WTC11 (cell line): ENCODE results near the gene ZMYM5. TPM values are rescaled to one million over a fixed set of nuclear protein-coding genes. Genes with fewer than 3 reads are reported as not detected.

Source experiments
- ATAC-seq: fragments of 200-7000 bp; cut with Tn5 transposase; 2 replicates; pipeline ENCODE4 v1.10.0; 2021; ENCODE audit warnings: mild to moderate bottlenecking, moderate library complexity
- CTCF ChIA-PET: fragments of 300-600 bp; sonication (Branson Sonifier 250); formaldehyde crosslinking; loops from one replicate; lab custom pipeline; 2021; ENCODE audit warnings: antibody characterized with exemption; lab: Charles Lee
- POLR2A ChIA-PET: fragments of 350-600 bp; sonication (Branson Sonifier 250); formaldehyde crosslinking; loops from one replicate; lab custom pipeline; 2021; ENCODE audit warnings: antibody characterized with exemption; lab: Charles Lee
- DNase-seq: peaks from one replicate; pipeline ENCODE4 v3.0.0; 2021; ENCODE audit warnings: low spot score
- H3K27ac Mint-ChIP-seq: 2 replicates; pipeline ENCODE4 v1.8.0; 2021; ENCODE audit warnings: mixed read lengths
- H3K27me3 Mint-ChIP-seq: 2 replicates; pipeline ENCODE4 v1.8.0; 2021; ENCODE audit warnings: low read depth, mild to moderate bottlenecking, moderate library complexity, mixed read lengths
- H3K36me3 Mint-ChIP-seq: 2 replicates; pipeline ENCODE4 v1.8.0; 2021; ENCODE audit warnings: mixed read lengths
- H3K4me1 Mint-ChIP-seq: 2 replicates; pipeline ENCODE4 v1.8.0; 2022; ENCODE audit warnings: mixed read lengths
- H3K4me3 Mint-ChIP-seq: 2 replicates; pipeline ENCODE4 v1.8.0; 2021; ENCODE audit warnings: mild to moderate bottlenecking, moderate library complexity, mixed read lengths
- H3K9me3 Mint-ChIP-seq: 2 replicates; pipeline ENCODE4 v1.8.0; 2021; ENCODE audit warnings: mixed read lengths
- ATF2 ChIP-seq: sonication (generic); formaldehyde crosslinking; IDR thresholded peaks from 2 replicates; pipeline ENCODE4 v1.8.1; 2022; ENCODE audit warnings: low read depth, missing genetic modification reagents, borderline replicate concordance
- E2F4 ChIP-seq: sonication (generic); formaldehyde crosslinking; IDR thresholded peaks from 2 replicates; pipeline ENCODE4 v1.8.1; 2022; ENCODE audit warnings: low read depth, mild to moderate bottlenecking, moderate library complexity, missing genetic modification reagents, borderline replicate concordance
- EMX1 ChIP-seq: fragments of 250-450 bp; sonication (Bioruptor Pico); IDR thresholded peaks from 2 replicates; pipeline ENCODE4 v1.8.0; 2021; ENCODE audit warnings: mild to moderate bottlenecking
- HMGXB4 ChIP-seq: sonication (generic); formaldehyde crosslinking; IDR thresholded peaks from 2 replicates; pipeline ENCODE4 v1.8.1; 2023; ENCODE audit warnings: mild to moderate bottlenecking, moderate library complexity, missing genetic modification reagents
- IRF2 ChIP-seq: sonication (generic); formaldehyde crosslinking; IDR thresholded peaks from 2 replicates; pipeline ENCODE4 v1.8.0; 2022; ENCODE audit warnings: low read depth, missing genetic modification reagents, borderline replicate concordance
- JUN ChIP-seq: sonication (generic); formaldehyde crosslinking; IDR thresholded peaks from 2 replicates; pipeline ENCODE4 v1.8.0; 2023; ENCODE audit warnings: mild to moderate bottlenecking, missing genetic modification reagents
- OVOL2 ChIP-seq: fragments of 250-450 bp; sonication (Bioruptor Pico); IDR thresholded peaks from 2 replicates; pipeline ENCODE4 v1.9.0; 2021; ENCODE audit warnings: mild to moderate bottlenecking, borderline replicate concordance
- PRDM15 ChIP-seq: sonication (generic); formaldehyde crosslinking; IDR thresholded peaks from 2 replicates; pipeline ENCODE4 v1.8.0; 2022; ENCODE audit warnings: missing genetic modification reagents
- STAT6 ChIP-seq: sonication (generic); formaldehyde crosslinking; conservative IDR thresholded peaks from 2 replicates; pipeline ENCODE4 v1.8.1; 2023; ENCODE audit warnings: mild to moderate bottlenecking, low read depth, missing genetic modification reagents, moderate library complexity
- ZBTB43 ChIP-seq: sonication (generic); formaldehyde crosslinking; IDR thresholded peaks from 2 replicates; pipeline ENCODE4 v1.8.1; 2023; ENCODE audit warnings: mild to moderate bottlenecking, missing genetic modification reagents
- ZNF232 ChIP-seq: sonication (generic); formaldehyde crosslinking; IDR thresholded peaks from 2 replicates; pipeline ENCODE4 v1.8.0; 2022; ENCODE audit warnings: mild to moderate bottlenecking, missing genetic modification reagents
- ZNF396 ChIP-seq: fragments of 250-450 bp; sonication (Bioruptor Pico); IDR thresholded peaks from 2 replicates; pipeline ENCODE4 v1.8.0; 2021; ENCODE audit warnings: mild to moderate bottlenecking, moderate library complexity, borderline replicate concordance
- total RNA-seq: library from RNA; stranded (reverse); gene quantifications from 3 replicates; pipeline ENCODE4 v1.2.3, GENCODE V29; 2021

ZMYM5 gene
- total RNA-seq, 1 experiment from 2014 or later, result 10.3 TPM

GRCh38 chr13:19888799-19889198 lies 25.4 kb upstream of the ZMYM5 start (continued):
- TF ChIP-seq ATF2 (CRISPR knock-in tag) (no peak), HMGXB4 (CRISPR knock-in tag) (no peak), JUN (CRISPR knock-in tag) (no peak), ZNF396 (CRISPR knock-in tag) (no peak), STAT6 (CRISPR knock-in tag) (no peak), EMX1 (CRISPR knock-in tag) (no peak), ZBTB43 (no peak)
- TF ChIP-seq, all 79 proteins: peak for 0

- ATAC-seq, result no peak
- CTCF ChIA-PET, result interaction anchor here (0.6 kb wide), 1 partner anchor 17 kb away, joined by 3 read pairs; no protein-coding TSS in a partner anchor
Observed at GRCh38 chr13:19882231-19882630, 18.8 kb upstream of the ZMYM5 start.

More at GRCh38 chr13:19882231-19882630, 18.8 kb upstream of the ZMYM5 start:
- Mint-ChIP-seq H3K4me1 (no peaks in the 10 kb centered on the region), H3K27ac (no peak overlapping the region), H3K4me3 (no peak overlapping the region), H3K9me3 (peaks cover 7% of the 10 kb centered on the region; the same call in 1 of the 2 replicates), H3K27me3 (no peaks in the 10 kb centered on the region), H3K36me3 (no peaks in the 10 kb centered on the region)
- POLR2A ChIA-PET, result no interaction called here
- DNase-seq, result no peak
- no peak for TF ChIP-seq ZNF232 (CRISPR knock-in tag)
- no peak for TF ChIP-seq EMX1 (CRISPR knock-in tag)
- no peak for TF ChIP-seq E2F4 (CRISPR knock-in tag)
- TF ChIP-seq IRF2 (CRISPR knock-in tag), result no peak
- no peak for TF ChIP-seq PRDM15 (CRISPR knock-in tag)
- no peak for TF ChIP-seq OVOL2
